Right atrium auricular region (tissue), 2 donors: ENCODE measurements around the gene CTDSP1. TPM values are rescaled to one million over a fixed set of nuclear protein-coding genes. Genes with fewer than 3 reads are reported as not detected.
A peak's percentile ranks its signal among the peaks of the same experiment; 100 is the strongest.

Experiments used
- DNase-seq: peaks from one replicate; pipeline ENCODE4 v3.0.0-alpha.2; 2019; ENCODE audit warnings: low spot score
- H3K27ac ChIP-seq, 2 donors: fragments of 200-600 bp; sonication (generic); 1 replicate in 1 of 2; 2 replicates in 1 of 2; pipeline ENCODE4 v1.5.1; 2016 to 2019
- H3K27me3 ChIP-seq, 2 donors: fragments of 200-600 bp; sonication (generic); one replicate each; pipeline versions ENCODE4 v1.5.1 to v1.6.0; 2017 to 2019
- H3K36me3 ChIP-seq: fragments of 200-600 bp; sonication (generic); one replicate; pipeline ENCODE4 v1.5.1; 2016
- H3K4me1 ChIP-seq, 2 donors: fragments of 200-600 bp; sonication (generic); one replicate each; pipeline versions ENCODE4 v1.5.1 to v1.6.0; 2017 to 2019
- H3K4me3 ChIP-seq, 2 donors: fragments of 200-600 bp; sonication (generic); 1 replicate in 1 of 2; 2 replicates in 1 of 2; pipeline ENCODE4 v1.5.1; 2017 to 2019; ENCODE audit warnings: mild to moderate bottlenecking in 1 of 2, moderate library complexity in 1 of 2
- H3K9me3 ChIP-seq, 2 donors: fragments of 200-600 bp; sonication (generic); one replicate each; pipeline ENCODE4 v1.5.1; 2019
- total RNA-seq, 2 donors: library from RNA; depleted of rRNA; stranded (reverse); fragments of >200 nt; gene quantifications; one replicate each; pipeline ENCODE4 v1.1.0, GENCODE V29; 2016
- TF ChIP-seq, protein P1 (sequence below), 2 donors: fragments of 200-600 bp; sonication (generic); IDR thresholded peaks; one replicate each; pipeline ENCODE4 v1.5.1; 2019; ENCODE audit warnings: antibody characterized with exemption in 2 of 2

CTDSP1 gene
- total RNA-seq, 2 donors from 2014 or later, result 54.2 to 99.5 TPM

DNA sequence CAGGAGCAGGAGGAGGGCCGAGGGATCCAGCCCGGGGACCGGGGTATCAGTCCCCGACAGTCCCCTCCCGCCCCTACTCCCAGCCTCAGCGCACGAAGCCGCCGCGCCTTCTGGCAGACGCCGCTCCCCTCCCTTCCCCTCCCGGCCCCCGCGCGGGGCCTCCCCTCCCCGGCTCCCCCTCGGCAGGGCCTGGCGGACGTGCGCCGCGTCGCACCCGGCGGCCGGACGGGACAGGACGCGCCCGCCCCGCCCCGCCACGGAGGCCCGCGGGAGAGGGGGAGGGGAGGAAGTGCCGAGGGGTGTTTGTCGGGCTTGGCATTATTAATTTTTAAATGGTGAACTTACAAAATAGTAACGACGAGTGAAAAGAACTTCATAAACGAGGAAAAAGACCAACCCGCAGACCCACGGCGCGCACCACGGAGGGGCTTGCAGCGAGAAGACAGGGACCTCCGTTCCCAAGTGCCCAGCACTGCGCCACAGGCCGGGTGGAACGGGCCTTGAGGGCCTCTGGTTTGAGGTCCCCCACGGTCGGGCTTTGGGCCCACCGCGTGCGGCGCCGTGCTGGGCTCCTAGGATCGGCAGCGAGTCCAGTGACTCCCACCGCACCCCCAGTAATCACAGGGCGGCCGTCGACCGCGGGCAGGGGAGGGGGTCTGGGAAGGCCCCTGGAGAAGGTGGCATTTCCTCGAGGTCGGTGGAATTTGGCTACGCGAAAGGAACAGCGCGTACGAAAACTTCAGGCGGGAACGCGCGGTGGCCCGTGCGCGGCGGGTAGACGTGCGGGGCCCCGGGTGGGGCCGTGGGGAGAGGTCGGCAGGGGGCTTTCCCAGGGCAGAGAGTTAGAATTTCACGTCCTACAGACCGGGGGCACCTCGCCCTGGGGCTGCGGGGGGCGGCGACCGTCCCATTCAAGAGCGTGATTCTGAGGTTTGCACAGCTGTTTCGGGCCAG lies 954 bp upstream of the CTDSP1 start:
- TF ChIP-seq, protein P1, sequence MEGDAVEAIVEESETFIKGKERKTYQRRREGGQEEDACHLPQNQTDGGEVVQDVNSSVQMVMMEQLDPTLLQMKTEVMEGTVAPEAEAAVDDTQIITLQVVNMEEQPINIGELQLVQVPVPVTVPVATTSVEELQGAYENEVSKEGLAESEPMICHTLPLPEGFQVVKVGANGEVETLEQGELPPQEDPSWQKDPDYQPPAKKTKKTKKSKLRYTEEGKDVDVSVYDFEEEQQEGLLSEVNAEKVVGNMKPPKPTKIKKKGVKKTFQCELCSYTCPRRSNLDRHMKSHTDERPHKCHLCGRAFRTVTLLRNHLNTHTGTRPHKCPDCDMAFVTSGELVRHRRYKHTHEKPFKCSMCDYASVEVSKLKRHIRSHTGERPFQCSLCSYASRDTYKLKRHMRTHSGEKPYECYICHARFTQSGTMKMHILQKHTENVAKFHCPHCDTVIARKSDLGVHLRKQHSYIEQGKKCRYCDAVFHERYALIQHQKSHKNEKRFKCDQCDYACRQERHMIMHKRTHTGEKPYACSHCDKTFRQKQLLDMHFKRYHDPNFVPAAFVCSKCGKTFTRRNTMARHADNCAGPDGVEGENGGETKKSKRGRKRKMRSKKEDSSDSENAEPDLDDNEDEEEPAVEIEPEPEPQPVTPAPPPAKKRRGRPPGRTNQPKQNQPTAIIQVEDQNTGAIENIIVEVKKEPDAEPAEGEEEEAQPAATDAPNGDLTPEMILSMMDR (IDR thresholded peaks at IDR 0.05), result no peak
- H3K27me3 ChIP-seq, result no peaks in the 10 kb centered on the region
- peaks cover 0 to 60% of the 10 kb centered on the region in 2 donors for H3K4me1 ChIP-seq
- H3K9me3 ChIP-seq, result no peaks in the 10 kb centered on the region
- peak overlapping the region; percentile 93 to 96 for H3K4me3 ChIP-seq
- peak; percentile 80 for DNase-seq
- peaks cover 24% of the 10 kb centered on the region for H3K36me3 ChIP-seq
- H3K27ac ChIP-seq, result peak overlapping the region; percentile 98 to 99

DNA sequence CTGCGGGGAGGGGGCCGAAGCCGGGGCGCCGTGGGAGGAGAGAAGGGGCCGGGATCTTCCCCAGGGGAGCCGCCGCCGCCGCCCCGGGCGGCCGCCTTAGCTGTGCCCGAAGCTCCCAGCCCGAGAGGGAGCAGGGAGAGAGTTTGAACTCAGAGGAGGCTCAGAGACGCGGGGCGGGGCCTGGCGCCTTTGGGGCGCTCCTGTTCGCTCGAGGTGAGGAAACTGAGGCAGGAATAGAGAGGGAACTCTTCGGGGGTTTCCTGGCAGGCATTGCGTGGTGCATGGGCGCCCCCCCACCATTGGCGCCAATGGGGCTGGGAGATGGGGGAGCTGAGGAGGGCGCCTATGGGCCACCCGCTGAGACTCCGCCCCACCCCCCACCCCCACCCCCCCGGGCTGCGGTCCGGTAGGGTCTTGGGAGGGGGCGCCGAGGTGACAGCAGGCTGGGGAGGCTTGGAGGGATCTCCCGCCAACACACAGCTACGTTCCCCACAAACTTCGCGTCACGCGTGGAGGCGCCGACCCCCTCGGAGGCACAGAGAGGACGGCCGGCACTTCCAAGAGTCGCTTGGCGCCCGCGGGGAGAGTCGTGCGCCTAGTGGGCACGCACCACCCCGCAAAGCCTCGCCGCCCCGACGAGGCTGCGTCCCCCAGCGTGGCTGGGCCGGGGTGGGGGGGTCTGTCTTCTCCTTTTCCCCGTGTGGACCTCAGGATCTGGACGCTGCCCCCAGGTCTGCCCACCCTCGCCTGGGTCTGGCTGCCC lies 680 bp downstream of the CTDSP1 start:
- Histone ChIP-seq H3K9me3 (no peaks in the 10 kb centered on the region), H3K27me3 (no peaks in the 10 kb centered on the region), H3K4me3 (peak overlapping the region; percentile 93 to 96), H3K4me1 (peaks cover 0 to 72% of the 10 kb centered on the region in 2 donors), H3K27ac (peak overlapping the region; percentile 98 to 99), H3K36me3 (peaks cover 36% of the 10 kb centered on the region)
- TF ChIP-seq, protein P1 (IDR thresholded peaks at IDR 0.05), result no peak
- DNase-seq, result no peak

DNA sequence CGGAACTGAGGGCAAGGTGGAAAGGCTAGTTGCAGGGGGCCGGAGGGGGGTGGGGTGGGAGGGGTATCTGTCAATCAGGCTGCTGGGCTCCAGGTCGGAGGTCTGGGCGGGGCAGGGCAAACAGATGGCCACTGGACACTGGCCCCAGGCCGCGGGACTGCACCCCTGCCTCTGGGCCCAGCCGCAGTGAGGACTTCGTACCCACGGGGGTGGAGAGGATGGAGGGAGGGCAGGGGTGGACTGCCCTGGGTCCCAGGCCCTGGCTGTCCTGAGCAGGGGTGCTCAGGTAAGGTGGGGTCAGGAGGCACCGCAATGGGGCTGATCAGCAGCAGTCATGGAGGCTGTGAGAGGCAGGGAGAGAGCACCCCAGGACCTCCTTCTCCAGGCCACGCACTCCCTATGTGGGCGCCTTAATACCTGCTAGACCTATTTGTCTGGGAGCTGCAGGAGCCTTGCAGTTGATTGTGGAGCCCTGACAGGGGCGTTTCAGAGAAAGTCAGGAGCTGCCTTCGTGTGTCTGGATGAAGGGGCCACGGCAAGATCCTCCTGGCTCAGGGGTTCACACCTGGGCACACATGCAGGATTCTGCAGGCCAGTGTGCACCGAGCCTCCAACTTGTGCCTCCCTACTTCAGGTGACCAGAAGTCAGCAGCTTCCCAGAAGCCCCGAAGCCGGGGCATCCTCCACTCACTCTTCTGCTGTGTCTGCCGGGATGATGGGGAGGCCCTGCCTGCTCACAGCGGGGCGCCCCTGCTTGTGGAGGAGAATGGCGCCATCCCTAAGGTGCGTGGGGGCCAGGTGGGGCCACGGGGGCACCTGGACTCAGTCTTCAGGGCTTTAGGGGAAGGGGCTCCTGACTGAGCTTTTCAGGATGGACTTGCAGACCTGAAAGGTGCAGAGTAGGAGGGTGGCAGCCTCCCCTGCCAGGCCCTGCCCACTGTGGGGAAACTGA lies 1.5 kb downstream of the CTDSP1 start:
- no peak for DNase-seq
- peaks cover 0 to 74% of the 10 kb centered on the region in 2 donors for H3K4me1 ChIP-seq
- no peaks in the 10 kb centered on the region for H3K27me3 ChIP-seq
- TF ChIP-seq, protein P1 (IDR thresholded peaks at IDR 0.05), result no peak
- H3K27ac ChIP-seq, result peak overlapping the region; percentile 98 to 99
- peaks cover 36% of the 10 kb centered on the region for H3K36me3 ChIP-seq
- no peaks in the 10 kb centered on the region for H3K9me3 ChIP-seq
- H3K4me3 ChIP-seq, result peak overlapping the region; percentile 93 to 96

DNA sequence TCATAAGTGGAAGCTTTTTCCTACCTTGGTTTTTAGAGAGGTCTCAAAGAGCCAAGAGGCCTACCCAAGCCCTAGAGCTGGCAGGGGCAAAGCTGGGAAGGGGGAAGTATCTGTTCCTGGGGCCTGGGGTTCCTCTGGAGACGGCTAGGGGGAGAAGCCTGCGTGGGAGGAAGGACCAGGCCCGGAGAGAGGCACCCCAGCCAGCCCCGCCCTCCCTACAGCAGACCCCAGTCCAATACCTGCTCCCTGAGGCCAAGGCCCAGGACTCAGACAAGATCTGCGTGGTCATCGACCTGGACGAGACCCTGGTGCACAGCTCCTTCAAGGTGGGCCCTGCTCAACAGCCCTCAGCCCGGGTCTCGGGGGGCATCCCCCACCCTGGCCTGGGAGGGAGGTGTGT lies 2.2 kb downstream of the CTDSP1 start:
- TF ChIP-seq, protein P1 (IDR thresholded peaks at IDR 0.05), result no peak
- H3K4me3 ChIP-seq, result peak overlapping the region in 1 of 2 donors; percentile 96
- DNase-seq, result no peak
- H3K9me3 ChIP-seq, result no peaks in the 10 kb centered on the region
- peaks cover 0 to 73% of the 10 kb centered on the region in 2 donors for H3K4me1 ChIP-seq
- H3K36me3 ChIP-seq, result peaks cover 36% of the 10 kb centered on the region
- H3K27ac ChIP-seq, result peak overlapping the region; percentile 98 to 99
- no peaks in the 10 kb centered on the region for H3K27me3 ChIP-seq

DNA sequence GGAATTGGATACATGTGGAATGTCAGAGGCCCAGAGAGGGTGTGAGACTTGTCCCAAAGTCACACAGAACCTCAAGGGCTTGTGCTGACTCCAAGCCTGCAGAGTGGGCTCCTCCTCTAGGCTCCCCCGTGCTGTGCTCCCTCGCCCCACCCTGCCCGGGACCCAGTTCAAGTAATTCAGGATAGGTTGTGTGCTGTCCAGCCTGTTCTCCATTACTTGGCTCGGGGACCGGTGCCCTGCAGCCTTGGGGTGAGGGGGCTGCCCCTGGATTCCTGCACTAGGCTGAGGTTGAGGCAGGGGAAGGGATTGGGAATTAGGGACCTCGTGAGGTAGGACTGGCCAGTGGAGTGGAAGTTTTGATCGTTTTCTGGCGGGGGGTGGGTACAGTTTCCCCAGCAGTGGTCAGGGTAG lies 2.8 kb downstream of the CTDSP1 start:
- Histone ChIP-seq H3K27ac (peak overlapping the region; percentile 98 to 99), H3K27me3 (no peaks in the 10 kb centered on the region), H3K36me3 (peaks cover 36% of the 10 kb centered on the region), H3K4me1 (peaks cover 0 to 73% of the 10 kb centered on the region in 2 donors), H3K9me3 (no peaks in the 10 kb centered on the region), H3K4me3 (no peak overlapping the region)
- no peak for DNase-seq
- TF ChIP-seq, protein P1 (IDR thresholded peaks at IDR 0.05), result no peak
